SU-DHL-6 (cell line): ENCODE data around the gene KHDC4.

ENCODE experiments used
- EZH2phosphoT487 ChIP-seq: fragments of 200-600 bp; sonication (generic), shearing (Covaris generic); conservative IDR thresholded peaks from 2 replicates; pipeline ENCODE4 v1.6.1; 2018; ENCODE audit warnings: mild to moderate bottlenecking, antibody characterized with exemption, low read length, moderate library complexity, mixed read lengths
- TF ChIP-seq, protein P1 (sequence below): fragments of 200-600 bp; sonication (generic); IDR thresholded peaks from one replicate; pipeline ENCODE4 v1.5.1; 2017; ENCODE audit warnings: antibody characterized with exemption, mild to moderate bottlenecking, low read length, moderate library complexity; ENCODE audit not compliant: insufficient read depth, poor library complexity, severe bottlenecking

DNA sequence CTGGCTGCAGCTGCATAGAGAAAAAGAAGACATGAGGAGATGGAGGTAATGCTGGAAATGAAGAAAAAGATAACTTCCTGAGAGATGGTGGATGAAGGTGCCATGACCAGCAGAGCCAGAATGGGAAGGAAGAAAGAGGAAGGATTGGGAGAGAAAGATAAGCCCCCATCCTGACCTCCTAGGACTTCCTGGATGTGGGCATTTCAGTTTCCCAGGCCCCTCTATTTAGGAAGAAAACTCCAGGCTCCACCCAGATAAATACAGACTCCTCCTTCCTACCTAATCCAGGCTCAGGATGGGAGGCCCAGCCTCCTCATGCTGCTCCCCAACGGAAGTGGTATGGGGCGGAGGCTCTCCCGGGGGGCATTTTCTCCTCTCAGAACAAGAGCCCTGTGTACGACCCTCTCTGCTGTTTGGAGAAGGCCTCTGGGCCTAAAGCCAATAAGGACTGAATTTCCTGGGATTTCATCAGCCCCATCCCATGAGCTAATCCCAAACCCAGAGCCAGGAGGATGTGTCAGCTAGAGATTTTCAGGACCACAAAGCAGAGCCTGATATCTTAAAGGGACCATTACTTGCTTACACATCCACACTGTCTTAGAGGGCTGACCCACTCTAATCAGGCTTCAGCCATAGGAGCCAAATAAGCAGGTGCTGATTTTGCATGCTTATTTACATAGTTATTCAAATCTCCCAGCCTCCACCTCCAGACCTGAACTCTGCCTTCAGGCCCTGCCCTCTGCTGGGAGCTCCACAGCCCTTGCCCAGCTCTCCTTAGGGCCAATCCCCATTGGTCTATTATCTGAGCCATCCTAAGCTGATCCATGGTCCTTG, 49.2 kb upstream of the KHDC4 start:
- TF ChIP-seq, protein P1, sequence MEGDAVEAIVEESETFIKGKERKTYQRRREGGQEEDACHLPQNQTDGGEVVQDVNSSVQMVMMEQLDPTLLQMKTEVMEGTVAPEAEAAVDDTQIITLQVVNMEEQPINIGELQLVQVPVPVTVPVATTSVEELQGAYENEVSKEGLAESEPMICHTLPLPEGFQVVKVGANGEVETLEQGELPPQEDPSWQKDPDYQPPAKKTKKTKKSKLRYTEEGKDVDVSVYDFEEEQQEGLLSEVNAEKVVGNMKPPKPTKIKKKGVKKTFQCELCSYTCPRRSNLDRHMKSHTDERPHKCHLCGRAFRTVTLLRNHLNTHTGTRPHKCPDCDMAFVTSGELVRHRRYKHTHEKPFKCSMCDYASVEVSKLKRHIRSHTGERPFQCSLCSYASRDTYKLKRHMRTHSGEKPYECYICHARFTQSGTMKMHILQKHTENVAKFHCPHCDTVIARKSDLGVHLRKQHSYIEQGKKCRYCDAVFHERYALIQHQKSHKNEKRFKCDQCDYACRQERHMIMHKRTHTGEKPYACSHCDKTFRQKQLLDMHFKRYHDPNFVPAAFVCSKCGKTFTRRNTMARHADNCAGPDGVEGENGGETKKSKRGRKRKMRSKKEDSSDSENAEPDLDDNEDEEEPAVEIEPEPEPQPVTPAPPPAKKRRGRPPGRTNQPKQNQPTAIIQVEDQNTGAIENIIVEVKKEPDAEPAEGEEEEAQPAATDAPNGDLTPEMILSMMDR: peak; percentile 23
- TF ChIP-seq EZH2phosphoT487: no peak
